PFSK-1 (cell line): ENCODE results near the gene COMT.
A peak's percentile ranks its signal among the peaks of the same experiment; 100 is the strongest.

Experiments used
- POLR2AphosphoS5 ChIP-seq: IDR thresholded peaks from 2 replicates; pipeline ENCODE4 v1.6.1; 2012; ENCODE audit warnings: low read depth, mild to moderate bottlenecking, control low read depth, low read length, moderate library complexity
- SIN3A ChIP-seq: IDR thresholded peaks from 2 replicates; pipeline ENCODE4 v1.6.1; 2012; ENCODE audit warnings: mild to moderate bottlenecking, low read length, moderate library complexity, borderline replicate concordance; ENCODE audit not compliant: insufficient read depth
- TAF1 ChIP-seq: IDR thresholded peaks from 2 replicates; pipeline ENCODE4 v1.6.1; 2012; ENCODE audit warnings: low read length, control low read depth, borderline replicate concordance; ENCODE audit not compliant: insufficient read depth
- TF ChIP-seq, protein P1 (sequence below), 2 experiments: IDR thresholded peaks; 2 replicates each; pipeline versions ENCODE4 v1.6.1 to v1.8.0; 2011 to 2012; ENCODE audit warnings: low read depth in 2 of 2, low read length in 2 of 2, control low read depth in 1 of 2, inconsistent platforms in 1 of 2, mild to moderate bottlenecking in 1 of 2, moderate library complexity in 1 of 2; ENCODE audit not compliant: insufficient read depth in 1 of 2

- TF ChIP-seq, protein P1, sequence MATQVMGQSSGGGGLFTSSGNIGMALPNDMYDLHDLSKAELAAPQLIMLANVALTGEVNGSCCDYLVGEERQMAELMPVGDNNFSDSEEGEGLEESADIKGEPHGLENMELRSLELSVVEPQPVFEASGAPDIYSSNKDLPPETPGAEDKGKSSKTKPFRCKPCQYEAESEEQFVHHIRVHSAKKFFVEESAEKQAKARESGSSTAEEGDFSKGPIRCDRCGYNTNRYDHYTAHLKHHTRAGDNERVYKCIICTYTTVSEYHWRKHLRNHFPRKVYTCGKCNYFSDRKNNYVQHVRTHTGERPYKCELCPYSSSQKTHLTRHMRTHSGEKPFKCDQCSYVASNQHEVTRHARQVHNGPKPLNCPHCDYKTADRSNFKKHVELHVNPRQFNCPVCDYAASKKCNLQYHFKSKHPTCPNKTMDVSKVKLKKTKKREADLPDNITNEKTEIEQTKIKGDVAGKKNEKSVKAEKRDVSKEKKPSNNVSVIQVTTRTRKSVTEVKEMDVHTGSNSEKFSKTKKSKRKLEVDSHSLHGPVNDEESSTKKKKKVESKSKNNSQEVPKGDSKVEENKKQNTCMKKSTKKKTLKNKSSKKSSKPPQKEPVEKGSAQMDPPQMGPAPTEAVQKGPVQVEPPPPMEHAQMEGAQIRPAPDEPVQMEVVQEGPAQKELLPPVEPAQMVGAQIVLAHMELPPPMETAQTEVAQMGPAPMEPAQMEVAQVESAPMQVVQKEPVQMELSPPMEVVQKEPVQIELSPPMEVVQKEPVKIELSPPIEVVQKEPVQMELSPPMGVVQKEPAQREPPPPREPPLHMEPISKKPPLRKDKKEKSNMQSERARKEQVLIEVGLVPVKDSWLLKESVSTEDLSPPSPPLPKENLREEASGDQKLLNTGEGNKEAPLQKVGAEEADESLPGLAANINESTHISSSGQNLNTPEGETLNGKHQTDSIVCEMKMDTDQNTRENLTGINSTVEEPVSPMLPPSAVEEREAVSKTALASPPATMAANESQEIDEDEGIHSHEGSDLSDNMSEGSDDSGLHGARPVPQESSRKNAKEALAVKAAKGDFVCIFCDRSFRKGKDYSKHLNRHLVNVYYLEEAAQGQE (IDR thresholded peaks at IDR 0.05; ENCODE audit: insufficient read depth in 1 of 2, low read depth in 2 of 2, low read length in 2 of 2): no peak
- peak; percentile 61 for TF ChIP-seq POLR2AphosphoS5
- TF ChIP-seq TAF1: 0 out of 2 replicates have a peak, but pooled peaks have one; percentile 41
- 0 out of 2 replicates have a peak, but pooled peaks have one; percentile 27 for TF ChIP-seq SIN3A
Observed at GRCh38 chr22:19986410-19987341, 45.1 kb downstream of the COMT start.
